H1 (cell line): ENCODE measurements around the gene TLE1. TPM values are rescaled to one million over a fixed set of nuclear protein-coding genes. Genes with fewer than 3 reads are reported as not detected.

ENCODE experiments used
- CTCF ChIA-PET: fragments of 300-600 bp; sonication (Branson Sonifier 250); formaldehyde crosslinking; loops from one replicate; lab custom pipeline; 2021; ENCODE audit not compliant: partially characterized antibody; lab: Charles Lee
- POLR2A ChIA-PET: fragments of 300-600 bp; sonication (Branson Sonifier 250); formaldehyde crosslinking; loops from one replicate; lab custom pipeline; 2021; ENCODE audit warnings: inconsistent platforms; ENCODE audit not compliant: partially characterized antibody; lab: Charles Lee
- DNase-seq, 2 experiments: peaks; one replicate each; pipeline versions ENCODE4 v3.0.0 to v3.0.0-alpha.2; 2010 to 2022; ENCODE audit warnings: low spot score in 2 of 2, low read depth in 1 of 2, mixed read lengths in 1 of 2
- FAIRE-seq: peaks from 2 replicates; lab custom pipeline; 2011; peaks lifted over from hg19 to GRCh38; lab: Jason Lieb, UNC
- H2AFZ ChIP-seq: 2 replicates; pipeline ENCODE4 v1.8.1; 2012; ENCODE audit warnings: low read length, inconsistent platforms
- H2AK5ac ChIP-seq: 2 replicates; pipeline ENCODE4 v1.6.1; 2013; ENCODE audit warnings: low read depth, low read length
- H2BK120ac ChIP-seq: replicated peaks from 2 replicates; pipeline ENCODE3; 2013; ENCODE audit warnings: low read depth, low read length, inconsistent platforms
- H2BK12ac ChIP-seq: 2 replicates; pipeline ENCODE4 v1.6.1; 2013; ENCODE audit warnings: low read depth, low read length
- H2BK15ac ChIP-seq: 2 replicates; pipeline ENCODE4 v1.6.1; 2013; ENCODE audit warnings: low read length
- H2BK20ac ChIP-seq: 2 replicates; pipeline ENCODE4 v1.6.1; 2013; ENCODE audit warnings: low read length
- H2BK5ac ChIP-seq: 2 replicates; pipeline ENCODE4 v1.6.1; 2013; ENCODE audit warnings: low read depth, low read length
- H3K14ac ChIP-seq: 2 replicates; pipeline ENCODE4 v1.6.1; 2013; ENCODE audit warnings: inconsistent platforms; ENCODE audit not compliant: insufficient read length
- H3K18ac ChIP-seq: 2 replicates; pipeline ENCODE4 v1.6.1; 2013; ENCODE audit warnings: low read length; ENCODE audit errors: extremely low read depth
- H3K23ac ChIP-seq: 2 replicates; pipeline ENCODE4 v1.6.1; 2013; ENCODE audit warnings: inconsistent platforms; ENCODE audit not compliant: insufficient read length
- H3K23me2 ChIP-seq: 2 replicates; pipeline ENCODE4 v1.6.1; 2013; ENCODE audit warnings: low read depth, low read length
- H3K27ac ChIP-seq: 2 replicates; pipeline ENCODE4 v1.6.1; 2011; ENCODE audit warnings: low read depth, low read length, inconsistent platforms
- H3K27me3 ChIP-seq, 4 experiments: replicated peaks in 1 of 4; 1 replicate in 1 of 4; 2 replicates in 3 of 4; pipeline versions ENCODE4 v1.6.1 to v1.8.1; 2011 to 2013; ENCODE audit warnings: low read length in 3 of 4, mild to moderate bottlenecking in 3 of 4, inconsistent platforms in 2 of 4, mixed read lengths in 2 of 4, moderate library complexity in 1 of 4; ENCODE audit not compliant: control insufficient read depth in 3 of 4, insufficient read depth in 3 of 4; ENCODE audit errors: extremely low read depth in 1 of 4
- H3K36me3 ChIP-seq, 4 experiments: 2 replicates each; pipeline versions ENCODE4 v1.6.1 to v1.8.1; 2011 to 2013; ENCODE audit warnings: mild to moderate bottlenecking in 4 of 4, low read length in 3 of 4, moderate library complexity in 2 of 4, control low read depth in 1 of 4, inconsistent platforms in 1 of 4; ENCODE audit not compliant: insufficient read depth in 4 of 4, control insufficient read depth in 2 of 4
- H3K4ac ChIP-seq: replicated peaks from 2 replicates; pipeline ENCODE3; 2013; ENCODE audit warnings: low read length, low read depth, mixed read lengths, inconsistent platforms; ENCODE audit not compliant: insufficient read length
- H3K4me1 ChIP-seq, 4 experiments: replicated peaks in 1 of 4; 1 replicate in 1 of 4; 2 replicates in 3 of 4; pipeline versions ENCODE4 v1.6.1 to v1.8.1; 2011 to 2013; ENCODE audit warnings: low read length in 3 of 4, inconsistent platforms in 2 of 4, mixed read lengths in 1 of 4; ENCODE audit not compliant: insufficient read depth in 4 of 4, control insufficient read depth in 3 of 4
- H3K4me2 ChIP-seq, 2 experiments: 2 replicates each; pipeline versions ENCODE4 v1.6.1 to v1.8.1; 2011 to 2013; ENCODE audit warnings: low read depth in 2 of 2, low read length in 2 of 2, control low read depth in 1 of 2, inconsistent platforms in 1 of 2, mild to moderate bottlenecking in 1 of 2; ENCODE audit not compliant: insufficient read depth in 1 of 2
- H3K4me3 ChIP-seq, 4 experiments: fragments of 200-600, 300-600 bp in 1 of 4; sonication (generic), shearing (Covaris generic), sonication (Bioruptor Twin) in 1 of 4; 2 replicates each; pipeline versions ENCODE4 v1.5.1 to v1.8.1; 2011 to 2016; ENCODE audit warnings: low read length in 4 of 4, low read depth in 3 of 4, control low read depth in 2 of 4, inconsistent platforms in 2 of 4, mild to moderate bottlenecking in 2 of 4, mixed read lengths in 1 of 4, moderate library complexity in 1 of 4; ENCODE audit not compliant: insufficient read depth in 2 of 4; ENCODE audit errors: extremely low read depth in 1 of 4
- H3K56ac ChIP-seq: replicated peaks from 2 replicates; pipeline ENCODE3; 2013; ENCODE audit warnings: low read depth, mild to moderate bottlenecking, mixed read lengths, low read length, inconsistent platforms; ENCODE audit not compliant: insufficient read length
- H3K79me1 ChIP-seq: 2 replicates; pipeline ENCODE4 v1.6.1; 2013; ENCODE audit warnings: low read depth, low read length, control low read depth
- H3K79me2 ChIP-seq, 2 experiments: 2 replicates each; pipeline versions ENCODE4 v1.6.1 to v1.8.1; 2012 to 2013; ENCODE audit warnings: low read length in 2 of 2, mild to moderate bottlenecking in 2 of 2, inconsistent platforms in 1 of 2; ENCODE audit not compliant: insufficient read depth in 2 of 2, control insufficient read depth in 1 of 2
- H3K9ac ChIP-seq, 4 experiments: replicated peaks in 1 of 4; 1 replicate in 1 of 4; 2 replicates in 3 of 4; pipeline versions ENCODE4 v1.6.1 to v1.8.1; 2011 to 2013; ENCODE audit warnings: low read depth in 3 of 4, low read length in 3 of 4, control low read depth in 2 of 4, mild to moderate bottlenecking in 2 of 4, moderate library complexity in 2 of 4, inconsistent platforms in 1 of 4; ENCODE audit errors: extremely low read depth in 1 of 4
- H3K9me3 ChIP-seq, 2 experiments: 2 replicates each; pipeline versions ENCODE4 v1.6.1 to v1.8.1; 2012 to 2013; ENCODE audit warnings: mild to moderate bottlenecking in 2 of 2, moderate library complexity in 2 of 2, control low read depth in 1 of 2, inconsistent platforms in 1 of 2, low read depth in 1 of 2, low read length in 1 of 2, mixed read lengths in 1 of 2; ENCODE audit not compliant: insufficient read depth in 2 of 2
- H4K20me1 ChIP-seq, 2 experiments: replicated peaks in 1 of 2; 2 replicates each; pipeline versions ENCODE3 to v1.8.1; 2011 to 2013; ENCODE audit warnings: inconsistent platforms in 2 of 2, low read length in 2 of 2, mild to moderate bottlenecking in 1 of 2; ENCODE audit not compliant: insufficient read depth in 2 of 2, control insufficient read depth in 1 of 2
- H4K5ac ChIP-seq: 2 replicates; pipeline ENCODE4 v1.6.1; 2013; ENCODE audit warnings: low read length, low read depth, mixed read lengths, inconsistent platforms; ENCODE audit not compliant: insufficient read length
- H4K8ac ChIP-seq: 2 replicates; pipeline ENCODE4 v1.8.0; 2013; ENCODE audit warnings: mild to moderate bottlenecking, moderate library complexity, low read length, inconsistent platforms; ENCODE audit not compliant: insufficient read depth; ENCODE audit errors: extremely low read depth
- H4K91ac ChIP-seq: replicated peaks from 2 replicates; pipeline ENCODE3; 2013; ENCODE audit warnings: low read length, mixed read lengths, inconsistent platforms; ENCODE audit not compliant: insufficient read length
- ATF2 ChIP-seq: IDR thresholded peaks from 2 replicates; pipeline ENCODE4 v1.6.1; 2012; ENCODE audit warnings: low read length, inconsistent platforms
- BCL11A ChIP-seq, 2 experiments: IDR thresholded peaks; one replicate each; pipeline ENCODE4 v1.6.1; 2011; ENCODE audit warnings: low read depth in 2 of 2, low read length in 2 of 2, mild to moderate bottlenecking in 2 of 2
- CREB1 ChIP-seq: IDR thresholded peaks from 2 replicates; pipeline ENCODE4 v1.6.1; 2012; ENCODE audit warnings: inconsistent platforms
- CTCF ChIP-seq, 3 experiments: IDR thresholded peaks; 1 replicate in 2 of 3; 2 replicates in 1 of 3; pipeline versions ENCODE4 v1.5.1 to v1.6.1; 2011; ENCODE audit warnings: low read length in 3 of 3, mild to moderate bottlenecking in 3 of 3, inconsistent platforms in 2 of 3, low read depth in 1 of 3, moderate library complexity in 1 of 3; ENCODE audit not compliant: insufficient read depth in 1 of 3; ENCODE audit errors: control extremely low read depth in 1 of 3
- JUND ChIP-seq: IDR thresholded peaks from 2 replicates; pipeline ENCODE4 v1.6.1; 2011; ENCODE audit warnings: mild to moderate bottlenecking, improper control_type of control experiment, low read length
- NANOG ChIP-seq: IDR thresholded peaks from 2 replicates; pipeline ENCODE4 v1.6.1; 2011; ENCODE audit warnings: low read length, low read depth, mild to moderate bottlenecking, inconsistent platforms; ENCODE audit not compliant: insufficient read depth, poor library complexity, severe bottlenecking
- TEAD4 ChIP-seq: IDR thresholded peaks from 2 replicates; pipeline ENCODE4 v1.6.1; 2012; ENCODE audit warnings: low read depth, low read length, inconsistent platforms, mixed read lengths
- WGBS, 2 experiments: shearing (Covaris generic) in 1 of 2; methylation state at CpG; one replicate each; pipeline versions ENCODE4 v1.1.6 to v1.1.7; 2013 to 2015; ENCODE audit warnings: low lambda C conversion rate in 2 of 2, mixed read lengths in 2 of 2, inconsistent platforms in 1 of 2, low coverage in 1 of 2, missing lambda C conversion rate in 1 of 2; ENCODE audit not compliant: insufficient replicate concordance in 2 of 2, insufficient coverage in 1 of 2, insufficient read length in 1 of 2; ENCODE audit errors: extremely low coverage in 1 of 2, missing lambda C conversion rate in 1 of 2; 5-methylcytosine and 5-hydroxymethylcytosine counted together
- polyA plus RNA-seq, 7 experiments: library from polyadenylated mRNA; depleted of rRNA in 3 of 7; stranded (reverse) in 5 of 7; unstranded in 2 of 7; fragments of >200 nt in 5 of 7; fragments of 200-250 nt in 2 of 7; gene quantifications; 1 replicate in 5 of 7; 2 replicates in 1 of 7; 4 replicates in 1 of 7; pipeline versions ENCODE4 v1.2.1 to v1.2.3, GENCODE V29; 2011 to 2013; ENCODE audit warnings: missing spikeins in 2 of 7, mixed read lengths in 2 of 7
- total RNA-seq: library from RNA; stranded (reverse); fragmentation: NEBNext Ultra II Directional; extraction: Animal tissue kit (Norgen Biotek cat#: 25700); gene quantifications from 2 replicates; pipeline ENCODE4 v1.2.1, GENCODE V29; 2021

TLE1 gene
- total and polyA plus RNA-seq, 2 of the 8 experiments (the other 6 are each of a cell fraction or from before 2014, with no cell fraction given) = 81.8 to 91.6 TPM

GRCh38 chr9:81622471-81623255, 66.7 kb downstream of the TLE1 start:
- Histone ChIP-seq H4K5ac (no peak overlapping the region), H2BK20ac (no peak overlapping the region), H3K79me2 (peaks cover 0 to 47% of the 10 kb centered on the region in 2 experiments; a peak in 2 of 4 replicates), H3K4me2 (peak overlapping the region in 1 of 2 experiments; percentile 28; a peak in 2 of 4 replicates), H2BK5ac (no peak overlapping the region), H2AK5ac (no peak overlapping the region), H3K27me3 (no peaks in the 10 kb centered on the region), H3K27ac (no peak overlapping the region), H3K4me1 (peaks cover 10 to 28% (median 18%) of the 10 kb centered on the region in 4 experiments; a peak in 6 of 7 replicates), H2BK15ac (no peak overlapping the region), H3K23me2 (no peaks in the 10 kb centered on the region), H2AFZ (no peak overlapping the region), H3K56ac (no peak overlapping the region), H2BK120ac (no peak overlapping the region), H3K9me3 (no peaks in the 10 kb centered on the region), H3K4me3 (0 out of 8 replicates have a peak overlapping the region, but pooled peaks of 1 of the 4 experiments have one; percentile 4), H3K9ac (no peak overlapping the region), H4K20me1 (peaks cover 5 to 6% of the 10 kb centered on the region in 2 experiments), H3K18ac (no peak overlapping the region), H3K36me3 (peaks cover 9 to 26% (median 14%) of the 10 kb centered on the region in 4 experiments; a peak in 7 of 8 replicates), H4K91ac (no peak overlapping the region), H2BK12ac (no peak overlapping the region), H3K79me1 (peaks cover 2% of the 10 kb centered on the region; the same call in 1 of the 2 replicates), H4K8ac (no peak overlapping the region), H3K23ac (no peak overlapping the region), H3K4ac (no peak overlapping the region), H3K14ac (no peak overlapping the region)
- FAIRE-seq (no peak), DNase-seq (no peak)
- ChIA-PET CTCF (interaction anchor here (0.7 to 2.3 kb wide), 4 partner anchors 10 to 1452 kb away, joined by 3 to 6 read pairs (median 4); no protein-coding TSS in a partner anchor), POLR2A (interaction anchor here (0.6 to 1.8 kb wide), 8 partner anchors 13 to 66 kb away, joined by 3 to 6 read pairs (median 4); no protein-coding TSS in a partner anchor)
- 89% methylated on average over 13 of the region's 13 CpGs; no CpG with 5 or more reads in 1 of the 2 experiments for WGBS, 2 experiments
- TF ChIP-seq CTCF (IDR thresholded peaks at IDR 0.05; ENCODE audit: control extremely low read depth in 1 of 3, insufficient read depth in 1 of 3, low read depth in 1 of 3, low read length in 3 of 3) = no peak
- no peak for TF ChIP-seq CREB1
- TF ChIP-seq NANOG = no peak
- no peak for TF ChIP-seq ATF2
- no peak for TF ChIP-seq TEAD4
- TF ChIP-seq JUND = no peak
- TF ChIP-seq BCL11A (IDR thresholded peaks at IDR 0.05; ENCODE audit: low read depth in 2 of 2, low read length in 2 of 2) = no peak
